ENCODE measurements around the gene PCP4L1.

DNA sequence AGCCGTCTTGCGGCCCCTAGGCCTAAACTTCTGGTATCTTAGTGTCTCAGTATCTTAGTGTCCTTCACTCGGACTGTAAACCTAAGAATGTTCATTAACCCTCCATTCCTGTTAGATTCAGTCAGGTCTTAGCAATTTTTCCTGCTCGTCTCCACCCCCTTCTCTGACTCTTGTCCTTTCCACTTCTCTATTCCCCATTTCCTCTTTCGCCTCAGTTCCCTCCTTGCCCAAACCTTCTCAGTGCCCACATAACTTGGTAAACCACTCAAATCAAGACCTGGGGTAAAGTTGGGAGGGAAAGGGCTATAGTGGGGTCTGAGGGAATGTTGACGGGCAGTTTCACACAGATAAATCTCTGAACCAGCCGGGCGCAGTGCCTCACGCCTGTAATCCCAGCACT lies 44.2 kb upstream of the PCP4L1 start:
- TF ChIP-seq, protein P1, sequence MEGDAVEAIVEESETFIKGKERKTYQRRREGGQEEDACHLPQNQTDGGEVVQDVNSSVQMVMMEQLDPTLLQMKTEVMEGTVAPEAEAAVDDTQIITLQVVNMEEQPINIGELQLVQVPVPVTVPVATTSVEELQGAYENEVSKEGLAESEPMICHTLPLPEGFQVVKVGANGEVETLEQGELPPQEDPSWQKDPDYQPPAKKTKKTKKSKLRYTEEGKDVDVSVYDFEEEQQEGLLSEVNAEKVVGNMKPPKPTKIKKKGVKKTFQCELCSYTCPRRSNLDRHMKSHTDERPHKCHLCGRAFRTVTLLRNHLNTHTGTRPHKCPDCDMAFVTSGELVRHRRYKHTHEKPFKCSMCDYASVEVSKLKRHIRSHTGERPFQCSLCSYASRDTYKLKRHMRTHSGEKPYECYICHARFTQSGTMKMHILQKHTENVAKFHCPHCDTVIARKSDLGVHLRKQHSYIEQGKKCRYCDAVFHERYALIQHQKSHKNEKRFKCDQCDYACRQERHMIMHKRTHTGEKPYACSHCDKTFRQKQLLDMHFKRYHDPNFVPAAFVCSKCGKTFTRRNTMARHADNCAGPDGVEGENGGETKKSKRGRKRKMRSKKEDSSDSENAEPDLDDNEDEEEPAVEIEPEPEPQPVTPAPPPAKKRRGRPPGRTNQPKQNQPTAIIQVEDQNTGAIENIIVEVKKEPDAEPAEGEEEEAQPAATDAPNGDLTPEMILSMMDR (IDR thresholded peaks at IDR 0.05) = no peak
- no peak for TF ChIP-seq POLR2A (IDR thresholded peaks at IDR 0.05)
- no peak for TF ChIP-seq POLR2AphosphoS5 (IDR thresholded peaks at IDR 0.05)
